Left lobe of liver (tissue), 2 donors: ENCODE data around the gene PRKCQ. TPM values are rescaled to one million over a fixed set of nuclear protein-coding genes. Genes with fewer than 3 reads are reported as not detected.
"Not testable (repeated sequence)": the region's sequence is repeated elsewhere in the genome, so short reads cannot be mapped to it uniquely, and the experiment has no call there.

Experiments
- ATAC-seq: fragments of 200-7000 bp; cut with Tn5 transposase; one replicate; pipeline ENCODE4 v1.9.1; 2020; ENCODE audit warnings: mild to moderate bottlenecking, moderate library complexity
- DNase-seq: peaks from one replicate; pipeline ENCODE4 v3.0.0-alpha.2; 2020; ENCODE audit warnings: low spot score
- total RNA-seq: library from RNA; stranded (reverse); gene quantifications from one replicate; pipeline ENCODE4 v1.2.1, GENCODE V29; 2021
- donor health status: DM: no; HTN: no; CAD: no; lungs with moderate emphysema.
- donor health status: DM: no; HTN: yes; CAD: no.

PRKCQ gene
- total RNA-seq, 1 donor from 2014 or later = 0.20 TPM

GRCh38 chr10:6494442-6494819, 85.6 kb downstream of the PRKCQ start:
- ATAC-seq (no peak), DNase-seq (no peak)

- ATAC-seq (no peak), DNase-seq (no peak)
Observed at GRCh38 chr10:6493521-6494441, 86.3 kb downstream of the PRKCQ start.

GRCh38 chr10:6492896-6493295, 87.2 kb downstream of the PRKCQ start:
- ATAC-seq = no peak

GRCh38 chr10:6491841-6492609, 88.1 kb downstream of the PRKCQ start:
- ATAC-seq (no peak), DNase-seq (no peak)

More at GRCh38 chr10:6492896-6493295, 87.2 kb downstream of the PRKCQ start:
- no peak for DNase-seq

GRCh38 chr10:6490614-6491013, 89.5 kb downstream of the PRKCQ start:
- ATAC-seq (no peak), DNase-seq (no peak)

GRCh38 chr10:6487920-6488319, 92.2 kb downstream of the PRKCQ start:
- DNase-seq (no peak), ATAC-seq (no peak)

- no peak for DNase-seq
- no peak for ATAC-seq
Observed at GRCh38 chr10:6486309-6486708, 93.8 kb downstream of the PRKCQ start.

GRCh38 chr10:6482737-6483357, 97.2 kb downstream of the PRKCQ start:
- DNase-seq (no peak), ATAC-seq (no peak)

GRCh38 chr10:6478722-6479121, 101.4 kb downstream of the PRKCQ start:
- DNase-seq (no peak), ATAC-seq (no peak)

- DNase-seq (no peak), ATAC-seq (no peak)
Observed at GRCh38 chr10:6476989-6477388, 103.1 kb downstream of the PRKCQ start.

- DNase-seq = no peak
- no peak for ATAC-seq
Observed at GRCh38 chr10:6474871-6475270, 105.2 kb downstream of the PRKCQ start.

GRCh38 chr10:6473901-6474370, 106.1 kb downstream of the PRKCQ start:
- ATAC-seq (no peak), DNase-seq (no peak)

- ATAC-seq = no peak
- no peak for DNase-seq
Observed at GRCh38 chr10:6473430-6473829, 106.6 kb downstream of the PRKCQ start.

- DNase-seq, ATAC-seq: not testable (repeated sequence)
Observed at GRCh38 chr10:6472710-6473005, 107.4 kb downstream of the PRKCQ start.

GRCh38 chr10:6470894-6471618, 109.0 kb downstream of the PRKCQ start:
- DNase-seq (no peak), ATAC-seq (no peak)

- no peak for ATAC-seq
Observed at GRCh38 chr10:6469661-6470060, 110.4 kb downstream of the PRKCQ start.

GRCh38 chr10:6465854-6466601, 114.0 kb downstream of the PRKCQ start:
- DNase-seq = no peak
- no peak for ATAC-seq

More at GRCh38 chr10:6469661-6470060, 110.4 kb downstream of the PRKCQ start:
- DNase-seq = no peak

GRCh38 chr10:6465437-6465836, 114.6 kb downstream of the PRKCQ start:
- ATAC-seq (no peak), DNase-seq (no peak)

- DNase-seq = no peak
- no peak for ATAC-seq
Observed at GRCh38 chr10:6464862-6465430, 115.1 kb downstream of the PRKCQ start.

GRCh38 chr10:6463366-6463765, 116.7 kb downstream of the PRKCQ start:
- DNase-seq = no peak
- ATAC-seq = no peak
